ENCODE measurements around the gene PHF19. TPM values are rescaled to one million over a fixed set of nuclear protein-coding genes. Genes with fewer than 3 reads are reported as not detected.

PHF19 gene
- total RNA-seq, 1 donor from 2014 or later: 10.0 TPM

DNA sequence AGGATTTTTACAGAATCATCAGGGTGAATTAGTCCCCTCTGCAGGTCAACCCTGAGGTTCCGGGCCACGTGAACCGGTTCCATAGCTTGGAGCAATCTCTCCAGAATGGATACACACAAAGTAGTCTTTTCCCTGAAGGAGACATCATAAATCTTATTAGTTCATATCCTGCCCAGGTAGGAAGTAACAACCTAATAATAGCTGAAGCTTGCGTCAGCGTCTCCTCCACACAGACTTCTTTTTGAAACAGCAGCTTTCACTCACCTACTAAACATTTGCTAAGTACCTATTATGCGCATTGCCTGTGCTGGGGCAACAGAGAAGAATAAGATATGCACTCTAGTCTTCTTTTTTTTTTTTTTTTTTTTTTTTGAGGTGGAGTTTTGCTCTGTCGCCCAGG, 43.7 kb downstream of the PHF19 start:
- H3K9me3 Mint-ChIP-seq (ENCODE audit: unreplicated experiment): no peaks in the 10 kb centered on the region
- no peak overlapping the region for H3K27ac Mint-ChIP-seq (ENCODE audit: unreplicated experiment)
- TF ChIP-seq, protein P1, sequence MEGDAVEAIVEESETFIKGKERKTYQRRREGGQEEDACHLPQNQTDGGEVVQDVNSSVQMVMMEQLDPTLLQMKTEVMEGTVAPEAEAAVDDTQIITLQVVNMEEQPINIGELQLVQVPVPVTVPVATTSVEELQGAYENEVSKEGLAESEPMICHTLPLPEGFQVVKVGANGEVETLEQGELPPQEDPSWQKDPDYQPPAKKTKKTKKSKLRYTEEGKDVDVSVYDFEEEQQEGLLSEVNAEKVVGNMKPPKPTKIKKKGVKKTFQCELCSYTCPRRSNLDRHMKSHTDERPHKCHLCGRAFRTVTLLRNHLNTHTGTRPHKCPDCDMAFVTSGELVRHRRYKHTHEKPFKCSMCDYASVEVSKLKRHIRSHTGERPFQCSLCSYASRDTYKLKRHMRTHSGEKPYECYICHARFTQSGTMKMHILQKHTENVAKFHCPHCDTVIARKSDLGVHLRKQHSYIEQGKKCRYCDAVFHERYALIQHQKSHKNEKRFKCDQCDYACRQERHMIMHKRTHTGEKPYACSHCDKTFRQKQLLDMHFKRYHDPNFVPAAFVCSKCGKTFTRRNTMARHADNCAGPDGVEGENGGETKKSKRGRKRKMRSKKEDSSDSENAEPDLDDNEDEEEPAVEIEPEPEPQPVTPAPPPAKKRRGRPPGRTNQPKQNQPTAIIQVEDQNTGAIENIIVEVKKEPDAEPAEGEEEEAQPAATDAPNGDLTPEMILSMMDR (IDR thresholded peaks at IDR 0.05; ENCODE audit: unreplicated experiment): no peak
- no peak overlapping the region for H3K4me3 Mint-ChIP-seq (ENCODE audit: unreplicated experiment)
- peaks cover 22% of the 10 kb centered on the region for H3K36me3 Mint-ChIP-seq (ENCODE audit: low read depth, unreplicated experiment)
- H3K4me1 Mint-ChIP-seq (ENCODE audit: unreplicated experiment): no peaks in the 10 kb centered on the region
- peaks cover 1% of the 10 kb centered on the region for H3K27me3 Mint-ChIP-seq (ENCODE audit: unreplicated experiment)
- DNase-seq (ENCODE audit: low spot score): no peak

DNA sequence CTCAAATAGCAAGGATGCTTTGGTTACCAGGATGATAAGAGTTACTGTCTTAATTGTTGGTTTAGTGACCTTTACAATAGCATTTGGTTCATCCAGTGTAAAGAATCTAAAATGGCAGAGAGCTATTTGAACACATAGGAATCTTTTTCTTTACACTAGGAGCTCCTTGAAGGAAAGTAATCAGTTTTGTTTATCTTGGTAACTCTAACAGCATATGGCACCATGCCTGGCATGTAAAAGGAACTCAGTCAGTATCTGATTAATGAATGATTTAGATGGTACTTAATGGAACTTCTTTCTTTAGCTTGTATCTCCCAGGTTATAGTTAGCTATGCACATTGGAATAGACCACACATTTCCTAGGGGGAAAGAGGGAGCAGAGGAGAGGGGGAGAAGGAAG, 44.2 kb downstream of the PHF19 start:
- H3K9me3 Mint-ChIP-seq (ENCODE audit: unreplicated experiment): no peaks in the 10 kb centered on the region
- H3K27me3 Mint-ChIP-seq (ENCODE audit: unreplicated experiment): peaks cover 1% of the 10 kb centered on the region
- TF ChIP-seq, protein P1 (IDR thresholded peaks at IDR 0.05; ENCODE audit: unreplicated experiment): no peak
- peaks cover 22% of the 10 kb centered on the region for H3K36me3 Mint-ChIP-seq (ENCODE audit: low read depth, unreplicated experiment)
- no peaks in the 10 kb centered on the region for H3K4me1 Mint-ChIP-seq (ENCODE audit: unreplicated experiment)
- no peak overlapping the region for H3K4me3 Mint-ChIP-seq (ENCODE audit: unreplicated experiment)
- no peak for DNase-seq (ENCODE audit: low spot score)
- H3K27ac Mint-ChIP-seq (ENCODE audit: unreplicated experiment): no peak overlapping the region

DNA sequence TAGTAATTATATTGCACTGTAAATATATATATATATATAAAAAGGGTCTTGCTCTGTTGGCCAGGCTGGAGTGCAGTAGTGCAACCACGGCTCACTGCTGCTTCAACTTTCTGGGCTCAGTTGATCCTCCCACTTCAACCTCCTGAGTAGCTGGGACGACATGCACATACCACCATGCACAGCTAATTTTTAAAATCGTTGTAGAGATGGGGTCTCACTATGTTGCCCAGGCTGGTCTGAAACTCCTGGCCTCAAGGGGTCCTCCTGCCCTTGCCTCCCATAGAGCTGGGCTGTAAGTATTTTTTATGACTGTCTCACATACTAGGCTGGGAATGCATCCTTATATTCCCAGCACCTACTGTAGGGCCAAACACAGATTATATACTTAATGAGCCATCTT, 46.1 kb downstream of the PHF19 start:
- TF ChIP-seq, protein P1 (IDR thresholded peaks at IDR 0.05; ENCODE audit: unreplicated experiment): no peak
- H3K36me3 Mint-ChIP-seq (ENCODE audit: low read depth, unreplicated experiment): peaks cover 34% of the 10 kb centered on the region
- DNase-seq (ENCODE audit: low spot score): no peak
- no peak overlapping the region for H3K27ac Mint-ChIP-seq (ENCODE audit: unreplicated experiment)
- H3K4me3 Mint-ChIP-seq (ENCODE audit: unreplicated experiment): no peak overlapping the region
- H3K27me3 Mint-ChIP-seq (ENCODE audit: unreplicated experiment): peaks cover 1% of the 10 kb centered on the region
- H3K9me3 Mint-ChIP-seq (ENCODE audit: unreplicated experiment): no peaks in the 10 kb centered on the region
- no peaks in the 10 kb centered on the region for H3K4me1 Mint-ChIP-seq (ENCODE audit: unreplicated experiment)

DNA sequence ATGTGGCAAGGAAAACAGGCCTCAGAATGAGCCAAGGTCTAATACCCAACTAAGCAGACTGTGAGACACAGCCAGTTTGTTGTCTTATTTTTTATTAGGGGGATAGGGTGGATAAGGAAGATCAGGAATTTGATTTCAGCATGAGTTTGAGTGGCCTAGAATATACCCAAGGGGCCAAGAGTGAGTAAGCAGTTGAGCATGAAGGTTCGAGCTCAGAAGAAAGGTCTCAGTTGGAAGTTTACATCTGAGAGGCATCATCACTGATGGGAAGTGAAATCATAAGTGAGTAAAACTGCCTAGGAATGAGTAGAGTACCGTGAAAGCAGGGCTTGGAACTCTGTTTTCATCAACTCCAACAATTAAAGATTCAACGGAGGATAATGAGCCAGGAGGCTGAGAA, 46.8 kb downstream of the PHF19 start:
- no peak overlapping the region for H3K27ac Mint-ChIP-seq (ENCODE audit: unreplicated experiment)
- no peaks in the 10 kb centered on the region for H3K9me3 Mint-ChIP-seq (ENCODE audit: unreplicated experiment)
- no peak for DNase-seq (ENCODE audit: low spot score)
- TF ChIP-seq, protein P1 (IDR thresholded peaks at IDR 0.05; ENCODE audit: unreplicated experiment): no peak
- H3K4me1 Mint-ChIP-seq (ENCODE audit: unreplicated experiment): no peaks in the 10 kb centered on the region
- no peak overlapping the region for H3K4me3 Mint-ChIP-seq (ENCODE audit: unreplicated experiment)
- H3K27me3 Mint-ChIP-seq (ENCODE audit: unreplicated experiment): peaks cover 1% of the 10 kb centered on the region
- H3K36me3 Mint-ChIP-seq (ENCODE audit: low read depth, unreplicated experiment): peaks cover 34% of the 10 kb centered on the region

DNA sequence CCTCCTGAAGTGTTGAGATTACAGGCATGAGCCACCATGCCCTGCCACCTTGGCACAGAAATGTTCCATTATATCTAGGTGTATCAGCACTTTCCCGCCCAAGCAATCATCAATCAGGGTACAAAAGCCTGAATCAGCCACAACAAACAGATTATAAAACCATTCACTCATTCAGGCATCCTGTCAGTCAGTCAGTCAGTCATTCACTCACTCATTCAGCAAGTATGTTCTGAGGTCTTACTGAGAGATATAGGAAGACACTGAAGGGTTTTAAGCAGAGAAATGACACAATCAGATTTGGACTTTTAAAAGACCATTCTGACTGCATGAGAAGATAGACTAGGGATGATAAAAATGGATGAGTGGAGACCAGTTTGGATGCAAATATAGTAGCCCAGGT, 47.3 kb downstream of the PHF19 start:
- peaks cover 33% of the 10 kb centered on the region for H3K36me3 Mint-ChIP-seq (ENCODE audit: low read depth, unreplicated experiment)
- peaks cover 1% of the 10 kb centered on the region for H3K27me3 Mint-ChIP-seq (ENCODE audit: unreplicated experiment)
- no peaks in the 10 kb centered on the region for H3K9me3 Mint-ChIP-seq (ENCODE audit: unreplicated experiment)
- TF ChIP-seq, protein P1 (IDR thresholded peaks at IDR 0.05; ENCODE audit: unreplicated experiment): no peak
- no peak overlapping the region for H3K4me3 Mint-ChIP-seq (ENCODE audit: unreplicated experiment)
- no peak for DNase-seq (ENCODE audit: low spot score)
- no peaks in the 10 kb centered on the region for H3K4me1 Mint-ChIP-seq (ENCODE audit: unreplicated experiment)
- H3K27ac Mint-ChIP-seq (ENCODE audit: unreplicated experiment): no peak overlapping the region

Measured in endothelial cell (in vitro differentiated cells).